Parathyroid adenoma (tissue), 2 donors: ENCODE measurements around the gene ALK.

ENCODE experiments used
- H2AFZ ChIP-seq: fragments of 300-600 bp; sonication (generic); one replicate; pipeline ENCODE4 v1.7.0; 2017; ENCODE audit warnings: antibody characterized with exemption, mild to moderate bottlenecking
- H3K27ac ChIP-seq: fragments of 300-600 bp; sonication (generic); one replicate; pipeline ENCODE4 v1.7.0; 2017
- H3K27me3 ChIP-seq: fragments of 300-600 bp; sonication (generic); one replicate; pipeline ENCODE4 v1.7.0; 2017; ENCODE audit warnings: low read length; ENCODE audit not compliant: control insufficient read depth, insufficient read depth
- H3K36me3 ChIP-seq: fragments of 300-600 bp; sonication (generic); one replicate; pipeline ENCODE4 v1.7.0; 2017; ENCODE audit warnings: low read length; ENCODE audit not compliant: control insufficient read depth, insufficient read depth
- H3K4me1 ChIP-seq: fragments of 300-600 bp; sonication (generic); one replicate; pipeline ENCODE4 v1.7.0; 2017; ENCODE audit warnings: control low read depth
- H3K4me2 ChIP-seq: fragments of 300-600 bp; sonication (generic); one replicate; pipeline ENCODE4 v1.7.0; 2017; ENCODE audit warnings: low read length
- H3K4me3 ChIP-seq: fragments of 300-600 bp; sonication (generic); one replicate; pipeline ENCODE4 v1.7.0; 2017; ENCODE audit warnings: low read depth, low read length
- H3K79me2 ChIP-seq: fragments of 300-600 bp; sonication (generic); one replicate; pipeline ENCODE4 v1.7.0; 2017; ENCODE audit warnings: control low read depth
- H3K9ac ChIP-seq: fragments of 300-600 bp; sonication (generic); one replicate; pipeline ENCODE4 v1.7.0; 2017; ENCODE audit warnings: mild to moderate bottlenecking
- H3K9me3 ChIP-seq: fragments of 300-600 bp; sonication (generic); one replicate; pipeline ENCODE4 v1.7.0; 2017; ENCODE audit warnings: low read length; ENCODE audit not compliant: control insufficient read depth
- CTCF ChIP-seq: fragments of 300-600 bp; sonication (generic); IDR thresholded peaks from one replicate; pipeline ENCODE4 v1.7.0; 2017; ENCODE audit warnings: antibody characterized with exemption, mild to moderate bottlenecking
- donor health status: primary hyperparathyroidism.

Gene ALK

GRCh38 chr2:29278966-29279365 lies 642.4 kb downstream of the ALK start:
- Histone ChIP-seq H3K36me3 (no peaks in the 10 kb centered on the region), H3K79me2 (no peaks in the 10 kb centered on the region), H3K27ac (no peak overlapping the region), H3K27me3 (no peaks in the 10 kb centered on the region), H3K4me1 (no peaks in the 10 kb centered on the region), H3K4me2 (no peak overlapping the region), H2AFZ (no peak overlapping the region), H3K9me3 (no peaks in the 10 kb centered on the region), H3K4me3 (no peak overlapping the region), H3K9ac (no peak overlapping the region)
- TF ChIP-seq CTCF, result no peak

- H2AFZ ChIP-seq, result no peak overlapping the region
- H3K4me3 ChIP-seq, result no peak overlapping the region
- no peak overlapping the region for H3K4me2 ChIP-seq
- no peaks in the 10 kb centered on the region for H3K36me3 ChIP-seq
- no peaks in the 10 kb centered on the region for H3K27me3 ChIP-seq
- no peak overlapping the region for H3K9ac ChIP-seq
- no peak for TF ChIP-seq CTCF
- H3K79me2 ChIP-seq, result no peaks in the 10 kb centered on the region
- H3K9me3 ChIP-seq, result no peaks in the 10 kb centered on the region
- H3K4me1 ChIP-seq, result no peaks in the 10 kb centered on the region
- H3K27ac ChIP-seq, result no peak overlapping the region
These were observed 645.2 kb downstream of the ALK start for GRCh38 chr2:29276151-29276550.

- H3K79me2 ChIP-seq, result no peaks in the 10 kb centered on the region
- H3K9me3 ChIP-seq, result no peaks in the 10 kb centered on the region
- no peak overlapping the region for H3K27ac ChIP-seq
- no peak overlapping the region for H3K4me3 ChIP-seq
- no peak overlapping the region for H3K4me2 ChIP-seq
- H3K9ac ChIP-seq, result no peak overlapping the region
- no peaks in the 10 kb centered on the region for H3K4me1 ChIP-seq
- no peak for TF ChIP-seq CTCF
- no peak overlapping the region for H2AFZ ChIP-seq
- no peaks in the 10 kb centered on the region for H3K27me3 ChIP-seq
- H3K36me3 ChIP-seq, result no peaks in the 10 kb centered on the region
These were observed 646.2 kb downstream of the ALK start for GRCh38 chr2:29275186-29275585.

GRCh38 chr2:29273685-29274611 lies 647.4 kb downstream of the ALK start:
- Histone ChIP-seq H3K4me3 (no peak overlapping the region), H3K9me3 (no peaks in the 10 kb centered on the region), H3K4me1 (no peaks in the 10 kb centered on the region), H3K27ac (no peak overlapping the region), H2AFZ (no peak overlapping the region), H3K79me2 (no peaks in the 10 kb centered on the region), H3K4me2 (no peak overlapping the region), H3K36me3 (no peaks in the 10 kb centered on the region), H3K27me3 (no peaks in the 10 kb centered on the region), H3K9ac (no peak overlapping the region)
- TF ChIP-seq CTCF, result no peak
